Measurements from ENCODE around the gene HSF2. TPM values are rescaled to one million over a fixed set of nuclear protein-coding genes. Genes with fewer than 3 reads are reported as not detected.

Gene HSF2
- total RNA-seq, 1 donor from 2014 or later, result 4.7 TPM

DNA sequence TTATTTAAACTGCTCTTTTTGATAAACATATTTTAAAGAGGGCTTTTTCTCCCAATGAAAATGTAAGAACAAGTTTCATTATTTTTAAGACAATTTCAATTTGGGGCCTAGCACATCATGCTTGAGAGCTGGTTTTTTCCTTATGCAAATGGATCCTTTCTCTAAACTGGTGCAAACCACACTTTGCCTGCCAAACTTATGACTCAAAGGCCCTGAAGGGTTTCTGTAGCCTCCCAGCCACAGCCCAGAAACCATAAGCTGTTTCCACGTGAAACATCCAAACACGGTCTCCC, 451 bp upstream of the HSF2 start:
- ATAC-seq, result no peak

DNA sequence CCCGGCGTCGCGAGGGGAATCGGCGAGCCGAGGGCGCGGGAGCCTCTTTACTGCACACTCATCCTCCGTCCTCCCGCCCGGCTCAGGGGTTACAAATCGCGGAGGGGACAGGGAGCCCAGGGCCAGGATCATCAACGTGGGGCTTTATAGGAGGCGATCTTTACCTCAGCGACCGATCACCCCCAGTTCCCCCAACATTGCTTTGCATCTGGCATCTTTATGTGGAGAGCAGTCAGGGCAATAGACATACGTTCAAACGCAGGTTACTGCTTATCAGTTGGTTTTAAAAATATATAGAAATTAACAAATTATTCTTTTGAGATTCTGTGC, 634 bp downstream of the HSF2 start:
- ATAC-seq, result no peak

DNA sequence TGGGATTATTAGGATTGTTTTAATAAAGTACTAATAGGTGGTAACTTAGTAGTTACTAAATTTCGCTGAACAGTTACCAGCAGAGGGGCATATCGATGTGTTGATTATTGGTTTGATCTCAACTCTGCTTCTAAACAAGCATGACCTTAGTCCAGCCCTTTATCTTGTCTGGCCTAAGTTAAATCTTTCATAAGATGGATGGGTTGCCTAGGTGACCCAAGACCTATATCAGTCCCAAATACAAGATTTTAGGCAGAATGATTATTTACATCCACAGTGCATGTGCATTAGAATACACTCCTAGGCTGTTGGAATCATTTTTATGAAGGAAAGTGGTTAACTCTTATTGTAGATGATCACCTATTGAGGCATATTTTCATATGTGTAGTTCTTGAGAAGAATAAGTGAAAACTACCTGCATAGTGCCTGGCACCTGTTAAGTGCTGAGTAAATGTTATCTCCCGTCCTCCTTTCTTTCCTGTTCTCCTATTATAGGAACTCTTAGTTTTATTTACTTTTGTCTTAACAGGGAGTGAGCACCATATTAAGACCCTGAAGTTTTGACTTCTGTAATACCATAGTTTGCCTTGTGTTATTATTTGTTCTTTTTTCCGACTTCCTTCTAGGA, 1.1 kb downstream of the HSF2 start:
- ATAC-seq, result no peak

DNA sequence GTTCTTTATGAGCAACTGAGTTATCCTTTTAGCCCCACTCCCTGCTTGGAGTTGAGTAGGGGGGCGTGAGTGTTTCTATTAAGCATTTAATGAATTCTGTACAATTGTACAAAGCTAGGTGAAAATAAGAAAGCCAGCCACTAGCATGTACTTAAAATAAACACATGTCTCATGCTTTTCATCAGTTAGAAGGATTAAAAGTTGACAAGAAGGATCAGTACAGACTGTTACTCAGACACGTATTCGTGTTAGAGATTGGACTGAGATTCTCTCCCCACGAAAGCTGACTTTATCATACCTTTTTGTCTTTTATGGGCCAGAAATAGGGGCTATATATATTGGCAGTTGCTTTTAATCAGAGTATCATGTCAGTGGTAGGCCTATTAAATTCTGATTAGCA, 1.7 kb downstream of the HSF2 start:
- ATAC-seq, result no peak

DNA sequence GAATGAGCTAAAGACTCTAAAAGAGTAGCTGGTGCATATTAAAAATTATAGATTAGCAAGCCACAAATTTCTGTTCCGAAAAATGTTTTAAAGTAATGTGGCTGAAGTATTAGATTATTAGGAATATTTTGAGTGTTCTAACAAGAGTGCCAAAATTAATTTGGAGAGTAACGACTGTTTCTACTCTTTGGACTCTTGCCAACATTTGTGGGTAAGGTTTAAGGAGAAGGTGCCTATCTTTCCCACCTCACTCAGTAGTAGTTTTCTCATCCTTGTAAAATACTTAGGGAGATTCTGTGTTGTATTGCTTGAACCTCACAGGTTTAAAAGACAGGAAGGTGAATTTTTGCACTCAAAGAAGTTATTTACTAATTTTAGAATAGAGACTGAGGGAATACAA, 5.0 kb downstream of the HSF2 start:
- ATAC-seq, result no peak

DNA sequence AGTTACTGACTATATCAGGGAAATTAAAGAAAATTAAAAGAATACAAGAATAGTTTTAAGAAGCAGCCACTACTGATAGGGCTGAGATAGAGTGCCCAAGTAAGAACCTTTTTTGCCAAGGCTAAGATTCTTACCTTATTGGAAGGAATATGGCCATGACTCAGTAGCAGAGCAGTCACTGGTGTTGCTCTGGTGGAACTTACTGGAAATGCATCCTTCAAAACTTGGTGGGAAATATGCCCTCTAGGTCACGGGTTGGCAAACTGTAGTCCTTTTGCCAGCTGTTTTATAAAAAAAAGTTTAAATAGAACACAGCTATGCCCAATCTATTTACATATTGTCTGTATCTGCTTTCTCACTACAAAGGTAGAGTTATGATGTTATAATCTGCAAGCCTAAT, 6.0 kb downstream of the HSF2 start:
- ATAC-seq, result no peak

DNA sequence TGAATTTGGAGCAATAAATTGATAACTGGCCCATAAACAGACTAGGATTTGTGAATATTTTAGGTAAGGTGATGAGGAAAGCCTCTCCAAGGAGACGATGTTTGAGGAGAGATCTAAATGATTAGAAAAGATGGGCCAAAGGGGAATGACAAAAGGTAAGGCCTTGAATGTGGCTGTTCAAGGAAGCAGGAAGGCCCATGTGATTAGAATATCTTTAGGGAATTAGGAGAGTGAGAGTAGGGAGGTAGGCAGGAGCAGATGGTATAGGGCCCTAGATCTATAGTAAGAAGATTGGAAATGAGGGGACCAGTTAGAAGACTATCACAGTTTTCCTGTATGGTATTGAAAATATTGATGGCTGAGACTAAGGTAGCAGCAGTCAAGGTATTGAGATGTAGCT, 6.7 kb downstream of the HSF2 start:
- no peak for ATAC-seq

DNA sequence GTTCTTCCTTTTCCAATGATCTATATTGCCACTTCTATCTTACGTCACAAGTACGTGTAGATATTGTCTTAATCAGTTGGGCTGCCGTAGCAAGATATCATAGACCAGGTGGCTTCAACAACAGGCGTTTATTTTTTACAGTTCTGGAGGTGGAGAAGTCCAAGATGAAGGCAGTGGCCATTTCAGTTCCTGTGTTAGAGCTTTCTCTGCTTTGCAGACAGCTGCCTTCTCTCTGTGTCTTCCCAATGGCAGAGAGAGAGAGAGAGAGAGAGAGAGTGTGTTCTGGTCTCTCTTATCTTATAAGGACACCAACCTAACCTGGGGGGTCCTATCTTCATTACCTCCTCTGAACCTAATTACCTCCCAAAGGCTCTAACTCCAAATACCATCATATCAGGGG, 8.3 kb downstream of the HSF2 start:
- ATAC-seq, result no peak

DNA sequence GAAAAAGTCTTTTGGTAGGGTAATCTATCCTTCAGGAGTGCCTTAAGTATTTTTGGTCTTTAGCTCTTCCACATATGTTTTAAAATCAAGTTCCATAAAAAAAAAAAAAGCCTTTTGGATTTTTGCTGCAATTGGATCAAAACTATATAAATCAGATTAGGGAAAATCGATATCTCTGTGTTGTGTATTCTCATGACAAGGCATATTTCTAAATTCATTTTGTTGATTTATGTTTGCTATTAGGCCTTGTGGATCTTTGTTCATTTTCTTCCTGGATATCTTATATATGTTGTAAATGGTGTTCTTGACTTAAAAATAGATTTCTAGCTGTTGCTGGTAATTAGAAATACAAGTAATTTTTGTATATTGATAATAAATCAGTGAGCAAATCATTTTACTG, 8.8 kb downstream of the HSF2 start:
- ATAC-seq, result no peak

DNA sequence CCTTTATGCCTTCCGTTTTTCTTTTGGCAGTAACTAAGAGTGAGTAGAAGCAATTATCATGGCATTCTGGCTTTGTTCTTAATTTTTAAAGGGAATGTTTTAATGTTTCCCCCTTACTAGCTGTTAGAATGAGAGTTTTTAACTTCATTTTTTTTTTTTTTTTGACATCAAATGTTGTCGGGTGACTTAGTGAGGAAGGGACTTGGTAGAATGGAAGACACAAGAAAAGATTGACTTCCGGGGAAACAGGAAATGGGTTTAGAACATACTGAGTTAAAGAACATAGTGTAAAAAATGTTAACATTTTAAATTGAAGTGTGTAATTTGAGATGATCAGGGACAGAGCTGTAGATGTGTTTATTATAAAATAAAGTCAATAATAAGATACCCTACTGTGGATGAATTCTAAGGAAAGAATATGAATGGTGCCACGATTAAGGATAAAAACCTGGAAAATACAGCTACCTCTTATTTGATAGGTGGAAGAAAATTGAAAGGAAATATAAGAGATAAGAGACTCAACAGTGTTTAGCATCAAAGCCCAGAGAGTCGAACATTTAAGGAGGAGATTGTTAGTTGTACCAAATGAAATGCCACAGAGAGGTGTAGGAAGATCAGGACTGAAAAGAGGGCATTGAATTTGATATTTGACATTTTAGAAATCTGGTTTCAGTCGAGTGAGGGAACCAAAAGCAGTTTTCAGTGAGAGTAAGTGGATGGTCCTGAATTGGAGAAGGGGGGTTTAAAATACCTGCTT, 9.4 kb downstream of the HSF2 start:
- ATAC-seq, result no peak

DNA sequence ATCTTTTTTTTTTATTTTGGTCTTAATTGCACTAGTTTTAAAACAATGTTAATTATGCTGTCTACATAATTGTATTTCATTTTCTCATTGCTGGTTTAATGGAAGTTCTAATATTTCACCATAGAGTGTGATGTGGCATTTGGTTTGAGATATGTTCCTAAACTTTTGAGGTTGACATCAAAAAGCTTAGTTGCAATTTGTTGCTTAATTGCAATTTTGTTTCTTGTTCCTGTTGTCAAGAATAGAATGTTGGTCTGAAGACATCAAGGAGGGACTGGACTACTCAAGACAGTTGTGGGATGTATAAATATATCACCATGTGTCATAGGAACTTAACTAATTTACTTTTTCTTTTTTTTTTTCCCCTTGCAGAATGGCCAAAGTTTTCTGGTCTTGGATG, 12.5 kb downstream of the HSF2 start:
- ATAC-seq, result no peak

DNA sequence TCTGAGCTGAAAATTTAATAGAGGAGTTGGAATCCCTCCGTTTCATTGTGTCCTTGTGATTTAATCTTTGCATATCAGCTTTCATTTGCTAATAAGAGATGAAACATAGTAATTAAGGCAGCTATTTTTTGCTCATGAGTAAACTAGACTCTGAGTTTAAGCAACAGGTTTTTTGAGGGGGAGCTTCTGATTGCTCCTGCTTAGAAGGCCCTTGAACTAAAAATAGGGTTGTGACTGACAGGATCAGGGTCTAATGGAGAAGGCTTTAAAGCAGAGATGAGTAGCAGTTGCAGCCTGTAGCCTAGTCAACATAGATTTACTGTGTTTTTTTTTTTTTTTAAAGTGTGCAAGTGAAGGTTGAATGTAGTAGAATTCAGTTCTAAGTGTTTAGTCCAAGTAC, 17.4 kb downstream of the HSF2 start:
- ATAC-seq, result no peak

DNA sequence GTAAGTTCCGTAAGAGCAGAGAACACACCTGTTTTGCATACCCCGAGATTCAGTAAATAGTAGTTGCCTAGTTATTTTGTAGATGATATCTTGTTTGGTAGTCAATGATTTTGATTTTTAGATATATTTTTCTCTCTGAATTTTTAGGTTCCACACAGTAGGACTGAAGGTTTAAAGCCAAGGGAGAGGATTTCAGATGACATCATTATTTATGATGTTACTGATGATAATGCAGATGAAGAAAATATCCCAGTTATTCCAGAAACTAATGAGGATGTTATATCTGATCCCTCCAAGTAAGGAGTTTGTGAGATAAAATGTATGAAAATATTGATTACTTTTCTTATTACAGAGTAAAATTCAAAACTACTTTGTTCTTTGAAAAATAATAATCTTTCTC, 22.6 kb downstream of the HSF2 start:
- ATAC-seq, result no peak

DNA sequence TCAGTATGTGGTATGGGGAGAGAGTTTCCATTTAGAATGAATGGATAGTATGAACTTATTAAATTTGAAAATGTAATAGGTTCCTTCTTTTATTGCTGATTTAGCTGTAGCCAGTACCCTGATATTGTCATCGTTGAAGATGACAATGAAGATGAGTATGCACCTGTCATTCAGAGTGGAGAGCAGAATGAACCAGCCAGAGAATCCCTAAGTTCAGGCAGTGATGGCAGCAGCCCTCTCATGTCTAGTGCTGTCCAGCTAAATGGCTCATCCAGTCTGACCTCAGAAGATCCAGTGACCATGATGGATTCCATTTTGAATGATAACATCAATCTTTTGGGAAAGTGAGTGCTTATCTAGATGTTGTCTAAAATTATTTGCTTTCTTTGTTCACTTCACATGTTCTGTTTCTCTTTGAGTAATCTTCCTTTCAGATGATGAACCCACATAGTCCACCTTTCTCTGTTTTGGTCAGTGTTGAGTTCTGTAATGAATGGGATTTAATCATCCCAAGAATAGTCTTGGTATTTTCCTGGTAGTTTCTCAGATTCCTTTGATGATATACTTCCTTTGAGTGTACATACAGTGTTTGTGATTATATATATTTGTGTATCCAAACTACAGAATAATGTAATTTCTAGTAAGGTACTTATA, 23.3 kb downstream of the HSF2 start:
- ATAC-seq, result no peak

DNA sequence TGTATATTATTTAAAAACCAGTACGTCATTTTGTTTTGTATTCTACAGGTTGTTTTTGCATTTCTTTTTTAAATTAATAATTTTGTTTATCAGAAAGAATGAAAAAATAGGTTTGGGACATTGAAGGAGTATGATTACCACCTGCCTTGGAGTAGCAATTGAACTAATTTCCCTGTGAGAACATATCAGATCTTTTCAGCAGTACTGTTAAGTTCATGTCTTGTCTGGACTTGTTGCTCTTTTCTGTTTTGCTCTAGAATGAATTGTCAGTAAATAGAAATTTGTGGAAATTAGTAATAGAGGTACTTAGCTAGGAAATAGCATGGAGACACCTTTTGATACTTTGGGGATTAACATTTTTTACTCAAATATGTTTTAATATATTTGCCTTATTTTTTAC, 24.3 kb downstream of the HSF2 start:
- ATAC-seq, result no peak

DNA sequence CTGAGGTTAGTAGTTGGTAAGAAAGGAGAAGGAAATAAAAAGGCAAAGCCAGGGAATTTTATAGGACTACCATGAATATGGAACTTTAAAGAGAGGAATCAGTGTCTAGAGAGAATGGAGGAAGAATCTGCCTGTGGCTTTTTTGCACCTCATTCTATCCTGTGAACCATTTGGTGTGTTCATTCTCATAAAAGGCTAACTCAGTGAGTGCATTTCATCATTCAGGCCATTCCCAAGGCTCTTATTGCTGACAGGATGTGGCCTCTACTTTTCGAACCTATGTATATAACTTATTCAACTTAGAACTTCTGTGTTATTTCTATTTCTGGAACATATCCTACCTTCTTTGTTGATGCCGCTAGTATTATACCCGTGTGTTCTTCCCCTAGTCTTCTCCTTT, 27.1 kb downstream of the HSF2 start:
- no peak for ATAC-seq

DNA sequence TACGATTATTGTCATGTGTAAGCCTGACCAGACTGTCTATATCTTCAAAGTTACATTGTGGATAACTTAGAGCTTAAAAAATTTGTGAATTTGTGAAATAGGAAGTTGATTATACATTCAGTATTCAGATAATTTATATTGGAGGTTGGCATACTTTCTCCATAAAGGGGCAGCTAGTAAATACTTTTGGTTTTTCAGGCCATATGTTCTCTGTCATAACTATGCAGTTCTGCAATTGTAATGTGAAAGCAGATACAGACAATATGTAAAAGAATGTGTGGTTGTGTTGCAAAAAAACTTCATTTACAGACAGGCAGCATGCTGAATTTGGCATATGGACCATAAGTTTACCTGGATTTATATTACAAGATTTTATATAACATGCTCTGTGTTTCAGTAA, 29.3 kb downstream of the HSF2 start:
- ATAC-seq, result no peak

DNA sequence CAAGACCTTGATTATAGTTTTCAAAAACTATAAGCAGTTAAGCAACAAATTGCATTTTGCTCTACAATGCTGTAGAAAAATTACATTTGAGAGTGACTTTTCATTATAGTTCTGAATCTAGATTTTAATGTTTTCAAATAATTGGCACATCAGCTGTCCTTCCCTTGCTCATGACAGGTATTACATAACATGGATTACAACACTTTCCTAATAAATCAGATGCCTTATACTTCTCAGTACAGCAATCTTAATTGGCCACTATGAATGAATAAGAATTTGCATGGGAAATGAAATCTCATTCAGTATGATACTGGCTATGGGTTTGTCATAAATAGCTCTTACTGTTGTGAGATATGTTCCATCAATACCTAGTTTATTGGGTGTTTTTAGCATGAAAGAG, 29.9 kb downstream of the HSF2 start:
- no peak for ATAC-seq

DNA sequence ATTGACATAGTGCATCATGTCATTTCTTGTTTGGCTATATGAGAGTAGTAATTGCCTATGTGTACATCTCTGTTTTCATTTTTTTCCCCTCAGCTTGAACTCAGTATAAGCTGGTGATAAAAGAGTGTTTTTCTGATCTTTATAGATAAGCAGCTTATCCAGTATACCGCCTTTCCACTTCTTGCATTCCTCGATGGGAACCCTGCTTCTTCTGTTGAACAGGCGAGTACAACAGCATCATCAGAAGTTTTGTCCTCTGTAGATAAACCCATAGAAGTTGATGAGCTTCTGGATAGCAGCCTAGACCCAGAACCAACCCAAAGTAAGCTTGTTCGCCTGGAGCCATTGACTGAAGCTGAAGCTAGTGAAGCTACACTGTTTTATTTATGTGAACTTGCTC, 32.3 kb downstream of the HSF2 start:
- no peak for ATAC-seq

DNA sequence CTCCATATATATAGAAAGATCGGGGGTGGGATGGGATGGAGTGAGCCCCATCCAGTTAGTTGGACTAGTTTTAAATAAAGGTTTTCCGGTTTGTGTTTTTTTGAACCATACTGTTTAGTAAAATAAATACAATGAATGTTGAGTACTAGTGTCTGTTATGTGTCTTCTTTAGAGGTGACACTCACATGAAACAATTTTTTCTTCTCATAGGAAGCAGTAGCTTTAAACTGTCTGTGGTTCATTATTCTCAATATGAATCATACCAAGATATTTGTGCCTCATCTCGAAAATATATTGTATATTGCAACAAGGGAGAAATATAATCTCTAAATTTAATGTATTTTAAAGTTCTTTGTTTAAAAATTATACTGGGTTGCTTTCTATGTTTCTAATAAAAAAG, 33.4 kb downstream of the HSF2 start:
- ATAC-seq, result no peak

DNA sequence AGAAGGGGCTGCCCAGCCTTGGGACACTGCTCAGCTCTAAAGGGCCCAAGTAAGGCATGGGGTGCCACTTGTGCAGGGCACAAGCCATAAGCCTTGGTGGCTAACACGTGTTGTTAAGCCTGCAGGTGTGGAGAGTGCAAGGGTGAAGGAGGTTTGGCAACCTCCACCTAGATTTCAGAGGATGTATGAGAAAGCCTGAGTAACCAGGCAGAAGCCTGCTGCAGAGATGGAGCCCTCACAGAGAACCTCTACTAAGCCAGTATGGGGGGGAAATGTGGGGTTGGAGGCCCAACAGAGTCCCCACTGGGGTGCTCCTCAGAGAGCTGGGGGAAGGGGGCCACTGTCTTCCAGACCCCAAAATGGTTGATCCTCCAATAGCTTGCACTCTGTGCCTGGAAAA, 39.5 kb downstream of the HSF2 start:
- no peak for ATAC-seq

DNA sequence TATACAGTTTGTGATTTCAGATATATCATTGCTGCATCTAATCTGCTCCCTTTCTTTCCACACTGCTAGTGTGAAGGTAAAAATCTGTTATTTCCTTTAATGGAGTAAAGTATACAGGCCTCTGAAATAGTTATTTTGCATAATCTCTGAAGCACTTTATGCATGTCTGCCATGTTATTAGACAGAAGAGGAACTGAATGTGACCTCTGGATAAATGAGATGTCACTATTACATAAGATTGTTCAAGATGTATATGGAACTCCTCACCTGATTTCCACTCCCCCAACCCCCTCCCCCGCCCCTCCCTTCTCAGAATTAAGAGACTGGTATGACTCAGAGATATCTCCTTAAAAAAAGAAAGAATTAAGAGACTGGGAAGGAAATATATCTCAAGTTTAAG, 45.8 kb downstream of the HSF2 start:
- no peak for ATAC-seq

DNA sequence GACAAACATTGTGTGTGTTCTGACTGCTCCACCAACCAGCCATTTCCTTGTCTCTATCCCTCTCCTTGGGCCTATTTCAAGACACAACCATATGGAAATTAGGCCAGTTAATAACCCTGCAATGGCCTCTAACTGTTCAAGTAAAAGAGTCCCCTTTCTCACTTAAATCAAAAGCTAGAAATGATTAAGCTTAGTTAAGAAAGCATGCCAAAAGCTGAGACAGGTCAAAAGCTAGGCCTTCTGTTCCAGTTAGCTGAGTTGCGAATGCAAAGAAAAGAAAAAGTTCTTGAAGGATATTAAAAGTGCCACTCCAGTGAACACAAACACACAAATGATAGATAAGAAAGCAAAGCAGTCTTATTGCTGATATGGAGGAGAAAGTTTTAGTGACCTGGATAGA, 49.6 kb downstream of the HSF2 start:
- no peak for ATAC-seq

DNA sequence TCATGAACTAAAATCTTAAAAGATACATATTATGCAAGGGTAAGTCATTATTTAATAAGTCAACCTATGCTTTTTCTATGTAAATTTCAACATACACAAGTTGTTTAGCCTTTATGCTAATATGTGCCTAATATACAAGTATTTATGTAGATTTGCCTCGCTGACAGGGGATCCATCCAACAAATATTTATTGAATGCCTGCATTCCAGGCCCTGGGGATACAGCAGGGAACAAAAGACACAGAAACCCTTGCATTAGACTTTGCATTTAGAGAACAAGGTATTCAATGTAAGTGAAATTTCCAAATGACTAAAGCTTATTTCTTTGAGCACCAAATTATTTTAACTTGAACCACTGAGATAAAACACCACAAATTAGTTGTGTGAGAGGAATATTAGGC, 53.1 kb downstream of the HSF2 start:
- no peak for ATAC-seq

DNA sequence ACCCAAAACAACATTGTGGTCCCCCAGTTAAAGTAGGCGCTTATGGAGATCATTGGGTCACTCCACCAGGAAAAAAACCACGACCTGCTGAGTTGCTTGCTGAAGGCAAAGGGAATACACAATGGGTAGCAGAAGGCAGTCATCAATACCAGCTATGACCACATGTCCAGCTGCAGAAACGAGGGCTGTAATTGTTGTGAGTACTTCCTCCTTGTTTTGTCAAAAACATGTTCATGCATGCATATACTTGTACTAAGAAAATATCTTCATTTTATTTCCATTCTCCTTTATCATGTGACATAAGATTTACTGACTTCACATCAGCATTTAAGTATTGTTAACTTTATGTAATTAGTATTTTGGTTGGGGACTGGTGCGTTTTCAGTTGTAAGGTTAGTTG, 55.2 kb downstream of the HSF2 start:
- no peak for ATAC-seq

Measured in esophagus mucosa (tissue), 1 donor.